GM23248 (cell line): ENCODE measurements around the gene ARHGAP26.

Experiments
- EZH2 ChIP-seq: fragments of 200-600 bp; sonication (generic); IDR thresholded peaks from 2 replicates; pipeline ENCODE4 v1.6.1; 2018; ENCODE audit warnings: antibody characterized with exemption, mild to moderate bottlenecking; ENCODE audit not compliant: insufficient read depth, poor library complexity, severe bottlenecking
- EZH2phosphoT487 ChIP-seq: fragments of 200-600 bp; sonication (generic); IDR thresholded peaks from 2 replicates; pipeline ENCODE4 v1.6.1; 2018; ENCODE audit warnings: antibody characterized with exemption, moderate library complexity, mild to moderate bottlenecking, low read depth; ENCODE audit not compliant: insufficient read depth

DNA sequence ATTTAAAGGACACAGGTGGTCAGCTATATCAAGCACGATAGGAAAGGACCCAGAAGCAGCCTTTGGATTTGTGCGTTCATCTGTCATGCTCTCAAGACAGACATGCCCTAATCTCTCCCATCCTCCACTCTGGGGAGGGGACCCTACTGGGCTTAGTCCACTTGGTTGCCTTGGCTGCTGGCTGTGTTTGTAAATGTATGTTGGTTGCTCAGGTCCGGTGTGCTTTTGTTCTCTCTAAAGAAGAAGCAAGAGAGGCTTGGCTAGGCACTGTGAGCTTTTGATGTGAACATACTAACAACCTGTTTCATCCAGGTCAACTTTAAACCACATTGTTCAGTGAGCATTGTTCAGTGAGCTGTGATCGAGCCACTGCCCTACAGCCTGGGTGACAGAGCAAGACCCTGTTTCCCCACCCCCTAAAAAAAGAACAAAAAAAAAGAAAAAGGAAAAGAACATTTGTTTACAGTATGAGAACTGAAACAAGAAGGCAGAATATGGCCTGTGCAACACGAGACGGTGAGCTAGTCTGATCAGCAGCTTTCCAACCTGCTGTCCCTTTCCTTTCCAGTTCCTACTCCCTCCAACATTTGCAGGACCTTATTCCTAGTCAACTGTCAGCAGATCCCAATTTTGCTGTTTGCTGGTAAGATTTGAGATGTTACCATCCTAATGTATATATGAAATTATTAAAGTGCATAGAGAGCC, 228.3 kb downstream of the ARHGAP26 start:
- TF ChIP-seq EZH2 (no peak), EZH2phosphoT487 (no peak)
